Peyer's patch (tissue), 4 donors: ENCODE results near the gene RNF150. TPM values are rescaled to one million over a fixed set of nuclear protein-coding genes. Genes with fewer than 3 reads are reported as not detected.

Experiments used
- DNase-seq, 3 donors: peaks; one replicate each; pipeline ENCODE4 v3.0.0-alpha.2; 2017 to 2019
- H3K27ac ChIP-seq, 4 donors: fragments of 200-600 bp; sonication (generic); one replicate each; pipeline ENCODE4 v1.5.1; 2016 to 2019
- H3K27me3 ChIP-seq, 2 donors: fragments of 200-600 bp; sonication (generic); one replicate each; pipeline ENCODE4 v1.5.1; 2019
- H3K36me3 ChIP-seq, 3 donors: fragments of 200-600 bp; sonication (generic); one replicate each; pipeline ENCODE4 v1.5.1; 2016 to 2019
- H3K4me1 ChIP-seq, 4 donors: fragments of 200-600 bp; sonication (generic); one replicate each; pipeline ENCODE4 v1.5.1; 2016 to 2019
- H3K4me3 ChIP-seq, 4 donors: fragments of 200-600 bp; sonication (generic); 1 replicate in 3 of 4; 2 replicates in 1 of 4; pipeline ENCODE4 v1.5.1; 2016 to 2019; ENCODE audit warnings: mild to moderate bottlenecking in 1 of 4
- H3K9me3 ChIP-seq, 4 donors: fragments of 200-600 bp; sonication (generic); one replicate each; pipeline ENCODE4 v1.5.1; 2016 to 2019; ENCODE audit warnings: mild to moderate bottlenecking in 1 of 4
- CTCF ChIP-seq, 6 experiments: fragments of 450-650 bp in 4 of 6; fragments of 200-600 bp in 2 of 6; sonication (generic) in 1 of 6; IDR thresholded peaks; one replicate each; pipeline ENCODE4 v1.5.1; 2017 to 2019; ENCODE audit warnings: antibody characterized with exemption in 6 of 6, mild to moderate bottlenecking in 3 of 6, moderate library complexity in 1 of 6
- POLR2A ChIP-seq, 2 donors: fragments of 450-650 bp; IDR thresholded peaks; one replicate each; pipeline ENCODE4 v1.5.1; 2017; ENCODE audit warnings: antibody characterized with exemption in 2 of 2, mild to moderate bottlenecking in 2 of 2, moderate library complexity in 2 of 2
- total RNA-seq, 4 donors: library from RNA; depleted of rRNA; stranded (reverse); fragments of >200 nt; gene quantifications; one replicate each; pipeline ENCODE4 v1.1.0, GENCODE V29; 2016

The RNF150 gene
- total RNA-seq, 4 donors from 2014 or later, result 1.2 to 9.9 (median 2.5) TPM

DNA sequence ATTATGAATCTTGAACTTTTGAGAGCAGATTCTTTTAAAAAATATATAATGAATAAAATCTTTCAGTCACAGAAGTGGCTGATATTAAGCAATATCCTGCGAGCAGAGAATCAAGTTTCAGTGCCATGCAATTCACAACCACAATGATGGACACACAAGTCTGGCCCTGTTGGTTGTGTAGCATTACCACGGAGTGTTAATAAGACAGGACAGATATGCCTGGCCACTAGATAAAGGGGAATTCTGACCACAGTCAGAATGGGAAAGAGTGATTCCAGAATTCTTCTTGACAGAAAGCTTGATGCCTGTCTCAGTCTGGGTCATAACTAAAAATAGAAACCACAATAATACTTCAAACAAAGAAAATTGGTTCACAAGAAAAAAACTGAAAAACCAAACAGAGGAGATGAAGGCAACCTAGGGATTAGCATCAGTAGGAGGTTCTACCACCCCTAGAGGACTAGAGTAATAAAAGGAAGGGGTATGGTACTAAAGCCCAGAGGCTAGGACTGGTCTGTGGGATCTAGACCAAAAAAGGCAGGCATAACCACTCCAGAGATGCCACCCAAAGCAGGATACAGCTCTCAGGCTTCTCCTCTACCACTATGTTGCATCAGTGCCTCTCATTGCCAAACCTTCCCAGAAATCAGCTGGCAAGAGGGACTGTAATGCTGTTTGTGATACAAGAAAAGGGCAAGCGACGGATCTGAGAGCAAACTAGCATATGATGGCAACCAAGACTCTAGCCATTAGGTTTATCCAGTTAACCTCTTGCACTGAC is 59.0 kb downstream of the RNF150 start:
- DNase-seq, result no peak
- Histone ChIP-seq H3K27ac (no peak overlapping the region), H3K9me3 (no peaks in the 10 kb centered on the region), H3K4me3 (no peak overlapping the region), H3K4me1 (no peaks in the 10 kb centered on the region), H3K36me3 (no peaks in the 10 kb centered on the region), H3K27me3 (no peaks in the 10 kb centered on the region)
- TF ChIP-seq POLR2A (IDR thresholded peaks at IDR 0.05), result no peak
- no peak for TF ChIP-seq CTCF (IDR thresholded peaks at IDR 0.05)

DNA sequence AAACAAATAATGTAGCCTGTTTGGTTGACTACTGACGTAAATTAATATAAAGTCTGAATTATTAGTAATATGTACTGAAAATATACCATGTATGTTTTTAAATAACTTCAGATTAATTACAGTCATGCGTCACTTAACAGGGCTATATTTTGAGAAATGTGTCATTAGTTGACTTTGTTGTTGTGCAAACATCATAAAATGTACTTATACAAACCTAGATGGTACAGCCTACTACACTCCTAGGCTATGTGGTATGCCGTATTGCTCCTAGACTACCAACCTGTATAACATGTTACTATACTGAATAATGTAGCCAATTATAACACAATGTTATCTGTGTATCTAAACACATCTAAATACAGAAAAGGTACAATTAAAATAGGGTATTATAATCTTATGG is 66.6 kb downstream of the RNF150 start:
- Histone ChIP-seq H3K4me3 (no peak overlapping the region), H3K4me1 (no peaks in the 10 kb centered on the region), H3K27ac (no peak overlapping the region), H3K27me3 (no peaks in the 10 kb centered on the region), H3K9me3 (no peaks in the 10 kb centered on the region), H3K36me3 (no peaks in the 10 kb centered on the region)
- TF ChIP-seq POLR2A (IDR thresholded peaks at IDR 0.05) (no peak), CTCF (IDR thresholded peaks at IDR 0.05) (no peak)
- no peak for DNase-seq

DNA sequence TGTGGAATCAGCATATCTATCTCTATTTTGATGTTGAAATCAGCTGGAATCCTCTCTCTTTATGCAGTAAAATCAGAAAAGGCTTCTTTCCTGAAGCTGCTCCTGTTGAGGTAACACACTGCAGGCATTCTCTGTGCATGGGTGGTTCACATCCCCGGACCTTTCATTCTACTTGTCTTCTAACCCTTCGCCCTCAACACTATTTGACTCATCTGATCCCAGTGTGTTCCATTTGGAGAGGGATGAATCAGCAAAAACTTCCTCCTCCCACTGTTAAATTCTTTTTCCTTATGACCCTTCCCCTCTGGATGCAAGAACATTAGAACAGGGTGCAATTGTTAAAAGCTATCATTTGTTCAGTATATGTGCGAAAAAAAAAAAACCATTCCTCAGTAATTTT is 67.4 kb downstream of the RNF150 start:
- no peak for TF ChIP-seq CTCF (IDR thresholded peaks at IDR 0.05)
- TF ChIP-seq POLR2A (IDR thresholded peaks at IDR 0.05), result no peak
- no peaks in the 10 kb centered on the region for H3K9me3 ChIP-seq
- H3K27me3 ChIP-seq, result no peaks in the 10 kb centered on the region
- H3K27ac ChIP-seq, result no peak overlapping the region
- no peak overlapping the region for H3K4me3 ChIP-seq
- no peaks in the 10 kb centered on the region for H3K36me3 ChIP-seq
- no peaks in the 10 kb centered on the region for H3K4me1 ChIP-seq
- DNase-seq, result no peak

- Histone ChIP-seq H3K27ac (no peak overlapping the region), H3K27me3 (no peaks in the 10 kb centered on the region), H3K9me3 (no peaks in the 10 kb centered on the region), H3K36me3 (no peaks in the 10 kb centered on the region), H3K4me3 (no peak overlapping the region), H3K4me1 (no peaks in the 10 kb centered on the region)
- no peak for DNase-seq
- TF ChIP-seq POLR2A (IDR thresholded peaks at IDR 0.05) (no peak), CTCF (IDR thresholded peaks at IDR 0.05) (no peak)
Observed at GRCh38 chr4:141062651-141063050, 70.6 kb downstream of the RNF150 start.

DNA sequence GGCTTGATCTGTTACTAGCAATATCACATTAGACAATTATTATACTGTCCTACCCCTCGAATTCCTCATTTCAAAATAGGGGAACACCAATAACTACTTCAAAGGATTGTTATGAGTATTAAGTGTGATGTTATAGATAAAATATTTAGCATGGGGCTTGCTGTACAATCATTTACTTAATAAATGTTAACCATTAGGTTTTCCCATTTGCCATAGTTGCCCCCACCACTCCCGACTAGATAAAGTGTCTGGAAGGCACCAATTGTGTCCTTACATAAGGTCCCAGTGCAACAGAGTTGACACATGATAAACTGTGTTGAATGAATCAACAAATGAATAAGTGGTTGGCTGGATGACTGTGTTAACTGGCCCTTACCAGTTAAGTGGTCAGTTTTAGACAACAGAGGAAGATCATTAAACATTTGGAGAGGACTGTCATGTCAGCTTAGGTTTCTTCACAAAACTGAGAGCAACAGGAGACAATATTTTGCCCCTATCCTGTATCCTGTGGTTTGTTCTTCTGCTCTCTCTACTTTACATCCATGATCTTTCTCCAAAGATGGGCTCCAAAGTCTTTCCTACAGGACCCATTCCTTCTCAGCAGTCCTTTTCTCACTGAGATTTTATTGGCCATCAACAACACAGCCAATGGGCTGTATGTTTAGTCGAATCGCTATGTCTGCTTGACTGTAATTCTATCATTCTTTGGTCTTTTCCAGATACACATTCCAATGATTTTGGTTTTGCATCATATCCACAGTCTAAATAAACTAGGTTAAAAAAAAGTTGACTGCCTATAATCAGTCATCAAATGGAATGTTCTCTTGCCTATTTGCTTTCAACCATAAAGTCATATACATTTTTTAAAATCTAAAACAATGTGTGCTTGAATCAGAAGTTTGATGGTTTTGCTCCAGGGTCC is 74.4 kb downstream of the RNF150 start:
- Histone ChIP-seq H3K4me3 (no peak overlapping the region), H3K27ac (no peak overlapping the region), H3K36me3 (no peaks in the 10 kb centered on the region), H3K27me3 (no peaks in the 10 kb centered on the region), H3K9me3 (no peaks in the 10 kb centered on the region), H3K4me1 (no peaks in the 10 kb centered on the region)
- TF ChIP-seq CTCF (IDR thresholded peaks at IDR 0.05) (no peak), POLR2A (IDR thresholded peaks at IDR 0.05) (no peak)
- DNase-seq, result no peak
